Heart left ventricle (tissue), 16 donors: ENCODE results near the gene UBALD1. TPM values are rescaled to one million over a fixed set of nuclear protein-coding genes. Genes with fewer than 3 reads are reported as not detected.
A peak's percentile ranks its signal among the peaks of the same experiment; 100 is the strongest.

Experiments
- ATAC-seq, 4 donors: fragments of 200-7000 bp; cut with Tn5 transposase; one replicate each; pipeline ENCODE4 v1.9.1; 2020 to 2022; ENCODE audit warnings: moderate library complexity in 4 of 4, mild to moderate bottlenecking in 3 of 4, moderate number of reproducible peaks in 1 of 4
- DNase-seq, 5 donors: peaks; one replicate each; pipeline ENCODE4 v3.0.0-alpha.2; 2020
- H3K27ac ChIP-seq, 12 donors: fragments of 200-600 bp; sonication (generic) in 4 of 12; one replicate each; pipeline versions ENCODE4 v1.5.0 to v1.8.0; 2016 to 2022; ENCODE audit warnings: mild to moderate bottlenecking in 2 of 12
- H3K27me3 ChIP-seq, 9 donors: fragments of 200-600 bp; sonication (generic) in 2 of 9; one replicate each; pipeline versions ENCODE4 v1.5.1 to v1.8.0; 2016 to 2022; ENCODE audit warnings: mild to moderate bottlenecking in 3 of 9
- H3K36me3 ChIP-seq, 9 donors: fragments of 200-600 bp; sonication (generic) in 2 of 9; one replicate each; pipeline versions ENCODE4 v1.5.0 to v1.8.0; 2018 to 2022; ENCODE audit warnings: mild to moderate bottlenecking in 2 of 9
- H3K4me1 ChIP-seq, 12 donors: fragments of 200-600 bp; sonication (generic) in 4 of 12; one replicate each; pipeline versions ENCODE4 v1.5.0 to v1.8.0; 2016 to 2022; ENCODE audit warnings: mild to moderate bottlenecking in 3 of 12
- H3K4me3 ChIP-seq, 12 donors: fragments of 200-600 bp; sonication (generic) in 4 of 12; one replicate each; pipeline versions ENCODE4 v1.5.0 to v1.8.0; 2017 to 2022; ENCODE audit warnings: mild to moderate bottlenecking in 9 of 12, moderate library complexity in 4 of 12
- H3K9me3 ChIP-seq, 12 donors: fragments of 200-600 bp; sonication (generic) in 4 of 12; one replicate each; pipeline versions ENCODE4 v1.5.0 to v1.8.0; 2016 to 2022; ENCODE audit warnings: mild to moderate bottlenecking in 1 of 12
- CTCF ChIP-seq, 12 donors: fragments of 200-600 bp; sonication (generic) in 4 of 12; IDR thresholded peaks; one replicate each; pipeline versions ENCODE4 v1.5.0 to v1.8.0; 2018 to 2022; ENCODE audit warnings: antibody characterized with exemption in 12 of 12, mild to moderate bottlenecking in 5 of 12
- POLR2A ChIP-seq, 2 donors: fragments of 450-650 bp; IDR thresholded peaks; one replicate each; pipeline ENCODE4 v1.6.1; 2017; ENCODE audit warnings: antibody characterized with exemption in 2 of 2, mild to moderate bottlenecking in 2 of 2, moderate library complexity in 2 of 2
- WGBS, 4 donors: extraction: QIAGEN DNeasy Blood & Tissue Kit in 2 of 4; methylation state at CpG; one replicate each; pipeline versions ENCODE4 v1.1.5 to v1.1.7; 2013 to 2018; 5-methylcytosine and 5-hydroxymethylcytosine counted together
- intact Hi-C, 10 donors: fragments of 100-400 bp; cut with DNase I; formaldehyde crosslinking; loops; one replicate each; pipeline versions ENCODE4 v1.11.1 to v1.14.2; 2022
- long read RNA-seq, 3 donors: library from polyadenylated mRNA; unstranded; transcript quantifications; one replicate each; pipeline ENCODE4 v2.0.0, GENCODE V29; 2020 to 2021
- polyA plus RNA-seq, 2 donors: library from polyadenylated mRNA; stranded (reverse); fragments of 200-250 nt; gene quantifications; one replicate each; pipeline ENCODE4 v1.2.3, GENCODE V29; 2013
- total RNA-seq, 9 donors: library from RNA; depleted of rRNA in 2 of 9; stranded (reverse); fragments of >200 nt in 2 of 9; fragmentation: NEBNext Ultra II Directional in 3 of 9; extraction: Animal tissue kit (Norgen Biotek cat#: 25700) in 3 of 9; gene quantifications; one replicate each; pipeline versions ENCODE4 v1.1.0 to v1.2.4, GENCODE V29; 2016 to 2023
- donor health status: ischemic (EF 13 %, LVEDD 7.1; RV severe dilation, severe dysfunction).
- donor health status: healthy with polysubstance abuse.
- donor health status: DM: no; HTN: yes; CAD: no.
- donor health status: DM: no; HTN: no; CAD: no.
- donor health status: ischemic (EF 25% LVEDD 6.9; RV normal size, moderate dysfunction).
- donor health status: ischemic (EF 25% LVEDD 5.7; RV mildly dilated, moderate dysfunction).
- donor health status: healthy.
- donor health status: DM: yes; HTN: yes; CAD: no.
- donor health status: ischemic (EF 35%, LVEDD 5.7; RV mildly dilated, moderate dysfunction).
- donor health status: nonischemic (EF 11% LVEDD 7.7; RV severe dilation, severe dysfunction).
- donor health status: DM: yes; HTN: yes; CAD: no.
- donor health status: PGD.
- donor health status: ischemic (EF 29% LVEDD 5.4; RV normal size, mild dysfunction).
- donor health status: nonischemic (EF 23%, LVEDD 6.1; RV moderate dilation, normal function).

Gene UBALD1
- total RNA-seq, result 10 to 100 TPM in 8 of 9 donors, 1 to 10 TPM in 1; 9.1 to 38.9 (median 18.7) TPM
- polyA plus RNA-seq, result 10 to 100 TPM; 23.7 to 33.9 TPM
- long read RNA-seq, donor 1, transcript UBALD1-201 (3 exons, 1,413 nt), result minor isoform, 5 of 18 reads
- long read RNA-seq, donor 1, transcript UBALD1-205 (1 exons, 2,641 nt), result major isoform, 9 of 18 reads
- long read RNA-seq, donor 1, partial matches to known transcripts, result 0 of 18 reads
- long read RNA-seq, donor 1, other reads (novel, unspliced or antisense), result 4 of 18 reads
- long read RNA-seq, donor 2, partial matches to known transcripts, result 0 of 4 reads
- long read RNA-seq, donor 2, other reads (novel, unspliced or antisense), result 1 of 4 reads
- long read RNA-seq, donor 3, transcript UBALD1-205 (1 exons, 2,641 nt), result major isoform, 6 of 16 reads
- long read RNA-seq, donor 3, partial matches to known transcripts, result 1 of 16 reads
- long read RNA-seq, donor 3, other reads (novel, unspliced or antisense), result 6 of 16 reads

- Histone ChIP-seq H3K4me1 (peaks cover 4 to 63% (median 37%) of the 10 kb centered on the region in 12 donors), H3K4me3 (peak within 1 kb of the TSS; percentile 68 to 98 (median 88)), H3K27me3 (no peaks in the 10 kb centered on the region), H3K27ac (peak within 1 kb of the TSS; percentile 80 to 99 (median 95)), H3K36me3 (peaks cover 0 to 4% (median 0%) of the 10 kb centered on the region in 9 donors), H3K9me3 (no peaks in the 10 kb centered on the region)
- 2 to 9% (median 8%) methylated on average over 35 to 100 of the region's 100 CpGs for WGBS, 4 donors
- ATAC-seq (peak; percentile 29 to 74 (median 69)), DNase-seq (peak; percentile 86 to 93 (median 90))
- intact Hi-C loops, result loop anchor here in 2 of 10 donors (5.0 kb wide), 4 partner anchors 77 to 343 kb away; partner anchors contain the start of genes CDIP1 (in 1 of the 2), SEC14L5 (in 1 of the 2) and ZNF500 (in 1 of the 2)
- TF ChIP-seq CTCF (IDR thresholded peaks at IDR 0.05), result no peak
- TF ChIP-seq POLR2A (IDR thresholded peaks at IDR 0.05), result peak; percentile 92 to 99
Observed at GRCh38 chr16:4614571-4615383, at the start of gene UBALD1. Gene UBALD1 (minus strand): TSS chr16:4614888. CDS start chr16:4614797, 91 bp downstream.

- peak overlapping the region in 4 of 12 donors; percentile 8 to 77 (median 32) for H3K27ac ChIP-seq
- intact Hi-C loops, result no loop called here
- peak in 3 of 4 donors; percentile 27 to 57 (median 28) for ATAC-seq
- peak in 4 of 5 donors; percentile 59 to 74 (median 67) for DNase-seq
- H3K4me1 ChIP-seq, result peaks cover 0 to 49% (median 26%) of the 10 kb centered on the region in 12 donors
- WGBS, 4 donors, result 65 to 78% (median 70%) methylated on average over 25 of the region's 25 CpGs
- H3K27me3 ChIP-seq, result no peaks in the 10 kb centered on the region
- TF ChIP-seq POLR2A (IDR thresholded peaks at IDR 0.05) (no peak), CTCF (IDR thresholded peaks at IDR 0.05) (no peak)
- H3K36me3 ChIP-seq, result peaks cover 0 to 67% (median 47%) of the 10 kb centered on the region in 9 donors
- H3K4me3 ChIP-seq, result no peak overlapping the region
- H3K9me3 ChIP-seq, result no peaks in the 10 kb centered on the region
Observed at GRCh38 chr16:4663777-4664465, 49.2 kb upstream of the UBALD1 start.

- Histone ChIP-seq H3K27ac (peak overlapping the region in 1 of 12 donors; percentile 77), H3K4me1 (peaks cover 0 to 49% (median 26%) of the 10 kb centered on the region in 12 donors)
Observed at GRCh38 chr16:4663465-4663776, 48.7 kb upstream of the UBALD1 start.

More at GRCh38 chr16:4663465-4663776, 48.7 kb upstream of the UBALD1 start:
- intact Hi-C loops, result no loop called here
- ATAC-seq (no peak), DNase-seq (no peak)
- Histone ChIP-seq H3K4me3 (no peak overlapping the region), H3K9me3 (no peaks in the 10 kb centered on the region), H3K27me3 (no peaks in the 10 kb centered on the region), H3K36me3 (peaks cover 0 to 67% (median 47%) of the 10 kb centered on the region in 9 donors)
- TF ChIP-seq POLR2A (IDR thresholded peaks at IDR 0.05), result no peak
- TF ChIP-seq CTCF (IDR thresholded peaks at IDR 0.05), result no peak
- 73 to 82% (median 76%) methylated on average over 5 of the region's 5 CpGs for WGBS, 4 donors
